ENCODE measurements around the gene MYO1B.

MYO1B gene

DNA sequence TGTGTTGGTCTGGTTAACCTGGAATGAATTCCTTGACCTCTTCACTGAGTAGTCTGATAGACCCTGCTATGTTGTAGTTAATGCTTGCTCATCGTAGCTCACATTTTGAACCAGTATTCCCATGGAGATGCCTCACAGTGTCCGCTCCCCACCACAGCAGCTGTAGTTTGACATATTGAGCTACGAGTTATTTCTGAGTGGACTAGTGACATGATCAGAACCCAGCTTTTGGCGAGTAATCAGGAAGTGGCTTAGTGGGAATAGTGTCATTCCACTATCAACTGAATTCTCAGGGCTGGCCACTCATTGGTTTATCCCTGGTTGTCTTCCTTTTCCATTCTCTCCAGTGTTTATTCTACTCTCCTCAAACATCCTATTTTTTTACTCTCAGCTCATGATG, 102.7 kb downstream of the MYO1B start:
- H3K27ac ChIP-seq (ENCODE audit: low read depth, low read length, poor library complexity, severe bottlenecking): no peak overlapping the region
- H3K4me2 ChIP-seq (ENCODE audit: low read length): no peak overlapping the region
- H3K4me3 ChIP-seq (ENCODE audit: low read depth, low read length, poor library complexity, severe bottlenecking): no peak overlapping the region
- H3K36me3 ChIP-seq (ENCODE audit: insufficient read depth, low read length): no peaks in the 10 kb centered on the region
- no peaks in the 10 kb centered on the region for H3K4me1 ChIP-seq (ENCODE audit: insufficient read depth, low read length, severe bottlenecking)
- no peaks in the 10 kb centered on the region for H3K9me2 ChIP-seq (ENCODE audit: low read depth, low read length)
- H4K20me1 ChIP-seq (ENCODE audit: insufficient read depth, low read length): no peaks in the 10 kb centered on the region
- no peaks in the 10 kb centered on the region for H3F3A ChIP-seq (ENCODE audit: insufficient read depth, low read length)
- no peaks in the 10 kb centered on the region for H3K79me2 ChIP-seq (ENCODE audit: insufficient read depth, low read length)
- no peak overlapping the region for H2AFZ ChIP-seq (ENCODE audit: low read length)
- no peak for TF ChIP-seq EZH2 (IDR thresholded peaks at IDR 0.05; ENCODE audit: borderline replicate concordance, low read length)
- TF ChIP-seq, protein P1, sequence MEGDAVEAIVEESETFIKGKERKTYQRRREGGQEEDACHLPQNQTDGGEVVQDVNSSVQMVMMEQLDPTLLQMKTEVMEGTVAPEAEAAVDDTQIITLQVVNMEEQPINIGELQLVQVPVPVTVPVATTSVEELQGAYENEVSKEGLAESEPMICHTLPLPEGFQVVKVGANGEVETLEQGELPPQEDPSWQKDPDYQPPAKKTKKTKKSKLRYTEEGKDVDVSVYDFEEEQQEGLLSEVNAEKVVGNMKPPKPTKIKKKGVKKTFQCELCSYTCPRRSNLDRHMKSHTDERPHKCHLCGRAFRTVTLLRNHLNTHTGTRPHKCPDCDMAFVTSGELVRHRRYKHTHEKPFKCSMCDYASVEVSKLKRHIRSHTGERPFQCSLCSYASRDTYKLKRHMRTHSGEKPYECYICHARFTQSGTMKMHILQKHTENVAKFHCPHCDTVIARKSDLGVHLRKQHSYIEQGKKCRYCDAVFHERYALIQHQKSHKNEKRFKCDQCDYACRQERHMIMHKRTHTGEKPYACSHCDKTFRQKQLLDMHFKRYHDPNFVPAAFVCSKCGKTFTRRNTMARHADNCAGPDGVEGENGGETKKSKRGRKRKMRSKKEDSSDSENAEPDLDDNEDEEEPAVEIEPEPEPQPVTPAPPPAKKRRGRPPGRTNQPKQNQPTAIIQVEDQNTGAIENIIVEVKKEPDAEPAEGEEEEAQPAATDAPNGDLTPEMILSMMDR (IDR thresholded peaks at IDR 0.05; ENCODE audit: low read length): no peak
- no peaks in the 10 kb centered on the region for H3K27me3 ChIP-seq (ENCODE audit: insufficient read depth, low read length)
- H3K9me3 ChIP-seq (ENCODE audit: low read length): no peaks in the 10 kb centered on the region
- no peak overlapping the region for H3K9ac ChIP-seq (ENCODE audit: low read length)

DNA sequence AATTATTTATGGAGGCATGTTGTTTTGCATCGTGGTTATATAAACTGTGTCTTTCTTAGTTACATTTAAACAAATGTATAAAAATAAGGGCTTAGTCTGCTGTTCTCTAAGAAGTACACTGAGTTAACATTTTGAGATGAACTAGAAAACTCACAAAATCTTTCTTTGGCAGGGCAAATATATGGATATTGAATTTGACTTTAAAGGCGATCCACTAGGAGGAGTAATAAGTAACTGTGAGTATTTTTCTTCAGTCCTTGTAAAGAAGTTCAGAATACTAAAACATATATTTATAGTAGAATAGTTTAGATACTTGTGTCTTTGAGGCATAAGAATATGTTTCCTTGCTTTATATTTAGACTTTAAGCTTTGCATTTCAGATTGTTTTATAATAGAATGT, 104.8 kb downstream of the MYO1B start:
- no peaks in the 10 kb centered on the region for H3F3A ChIP-seq (ENCODE audit: insufficient read depth, low read length)
- no peaks in the 10 kb centered on the region for H4K20me1 ChIP-seq (ENCODE audit: insufficient read depth, low read length)
- no peak overlapping the region for H3K4me2 ChIP-seq (ENCODE audit: low read length)
- no peak overlapping the region for H2AFZ ChIP-seq (ENCODE audit: low read length)
- no peaks in the 10 kb centered on the region for H3K9me3 ChIP-seq (ENCODE audit: low read length)
- no peaks in the 10 kb centered on the region for H3K36me3 ChIP-seq (ENCODE audit: insufficient read depth, low read length)
- no peaks in the 10 kb centered on the region for H3K79me2 ChIP-seq (ENCODE audit: insufficient read depth, low read length)
- H3K27me3 ChIP-seq (ENCODE audit: insufficient read depth, low read length): no peaks in the 10 kb centered on the region
- no peaks in the 10 kb centered on the region for H3K4me1 ChIP-seq (ENCODE audit: insufficient read depth, low read length, severe bottlenecking)
- H3K4me3 ChIP-seq (ENCODE audit: low read depth, low read length, poor library complexity, severe bottlenecking): no peak overlapping the region
- no peaks in the 10 kb centered on the region for H3K9me2 ChIP-seq (ENCODE audit: low read depth, low read length)
- H3K9ac ChIP-seq (ENCODE audit: low read length): no peak overlapping the region
- H3K27ac ChIP-seq (ENCODE audit: low read depth, low read length, poor library complexity, severe bottlenecking): no peak overlapping the region
- TF ChIP-seq, protein P1 (IDR thresholded peaks at IDR 0.05; ENCODE audit: low read length): no peak
- no peak for TF ChIP-seq EZH2 (IDR thresholded peaks at IDR 0.05; ENCODE audit: borderline replicate concordance, low read length)

DNA sequence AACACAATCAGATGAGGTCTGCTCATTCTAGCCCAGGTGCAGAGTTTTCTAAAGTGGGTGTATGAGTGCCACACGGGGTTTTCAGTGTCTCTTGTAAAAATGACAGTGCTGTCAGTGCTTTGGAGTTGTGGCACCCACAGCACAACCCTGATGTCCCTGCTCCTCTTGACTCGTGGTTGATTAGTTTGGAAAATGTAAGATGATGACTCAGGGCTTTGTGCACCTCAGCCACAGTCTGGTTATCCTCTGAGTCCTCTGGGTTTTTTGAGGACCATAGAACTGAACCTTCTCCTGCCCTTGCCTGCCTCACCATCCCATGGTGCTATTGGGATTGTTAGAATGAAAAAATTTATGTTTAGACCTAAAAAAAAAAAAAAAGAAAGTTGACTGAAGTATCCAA, 105.6 kb downstream of the MYO1B start:
- H3K36me3 ChIP-seq (ENCODE audit: insufficient read depth, low read length): no peaks in the 10 kb centered on the region
- no peaks in the 10 kb centered on the region for H3K4me1 ChIP-seq (ENCODE audit: insufficient read depth, low read length, severe bottlenecking)
- no peak overlapping the region for H3K27ac ChIP-seq (ENCODE audit: low read depth, low read length, poor library complexity, severe bottlenecking)

More for the DNA sequence above, 105.6 kb downstream of the MYO1B start:
- Histone ChIP-seq H3K9me3 (ENCODE audit: low read length) (no peaks in the 10 kb centered on the region), H3K4me3 (ENCODE audit: low read depth, low read length, poor library complexity, severe bottlenecking) (no peak overlapping the region), H3K4me2 (ENCODE audit: low read length) (no peak overlapping the region), H4K20me1 (ENCODE audit: insufficient read depth, low read length) (no peaks in the 10 kb centered on the region), H3K9me2 (ENCODE audit: low read depth, low read length) (no peaks in the 10 kb centered on the region), H3K27me3 (ENCODE audit: insufficient read depth, low read length) (no peaks in the 10 kb centered on the region), H2AFZ (ENCODE audit: low read length) (no peak overlapping the region), H3F3A (ENCODE audit: insufficient read depth, low read length) (no peaks in the 10 kb centered on the region), H3K79me2 (ENCODE audit: insufficient read depth, low read length) (no peaks in the 10 kb centered on the region), H3K9ac (ENCODE audit: low read length) (no peak overlapping the region)
- TF ChIP-seq, protein P1 (IDR thresholded peaks at IDR 0.05; ENCODE audit: low read length): no peak
- TF ChIP-seq EZH2 (IDR thresholded peaks at IDR 0.05; ENCODE audit: borderline replicate concordance, low read length): no peak
